ENCODE results near the gene PEAK1.
"Not testable (repeated sequence)": the region's sequence is repeated elsewhere in the genome, so short reads cannot be mapped to it uniquely, and the experiment has no call there.

Gene PEAK1

DNA sequence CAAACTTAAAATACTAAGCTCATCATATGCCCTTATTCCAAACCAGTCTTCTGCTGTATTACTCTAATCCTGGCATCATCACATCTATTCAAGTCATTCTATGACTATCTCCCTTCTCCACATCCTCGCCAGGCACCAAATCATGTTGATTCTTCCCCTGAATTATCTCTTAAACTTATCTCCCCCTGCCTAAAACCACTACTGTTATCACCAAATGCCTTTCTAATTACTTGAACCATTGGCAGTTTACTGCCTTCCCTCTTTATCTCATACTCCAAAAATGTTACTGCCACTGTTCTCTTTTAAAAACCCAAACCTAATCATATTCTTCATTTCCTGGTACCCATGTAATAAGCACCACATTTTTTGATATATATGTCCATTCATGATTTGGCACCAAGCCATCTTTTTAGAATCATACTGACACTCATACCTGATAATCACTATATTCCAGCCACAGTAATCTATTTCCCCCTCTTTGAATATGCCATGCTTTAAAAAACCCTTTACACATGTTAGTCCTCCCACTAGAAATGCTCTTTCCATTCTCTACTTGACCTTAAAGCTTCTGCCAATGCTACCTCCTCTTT is 126.8 kb downstream of the PEAK1 start:
- no peak for DNase-seq

DNA sequence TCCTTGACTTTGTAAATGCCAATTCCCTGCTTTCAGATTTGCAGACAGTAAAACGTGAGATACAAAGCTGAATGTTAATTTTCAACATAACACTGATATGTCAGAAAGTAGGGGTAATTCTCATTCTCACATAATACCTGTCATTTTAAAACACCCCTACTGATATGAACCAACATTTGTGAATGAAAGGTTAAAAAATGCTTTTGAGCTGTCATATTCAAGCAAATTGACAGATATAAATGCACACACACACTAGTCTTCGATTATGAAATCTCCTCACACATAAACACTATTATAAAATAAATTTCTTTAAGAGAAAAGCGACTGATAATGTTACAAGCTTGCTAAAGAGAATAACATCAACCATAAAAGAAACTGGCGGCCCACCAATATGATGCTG is 128.8 kb downstream of the PEAK1 start:
- no peak for DNase-seq

DNA sequence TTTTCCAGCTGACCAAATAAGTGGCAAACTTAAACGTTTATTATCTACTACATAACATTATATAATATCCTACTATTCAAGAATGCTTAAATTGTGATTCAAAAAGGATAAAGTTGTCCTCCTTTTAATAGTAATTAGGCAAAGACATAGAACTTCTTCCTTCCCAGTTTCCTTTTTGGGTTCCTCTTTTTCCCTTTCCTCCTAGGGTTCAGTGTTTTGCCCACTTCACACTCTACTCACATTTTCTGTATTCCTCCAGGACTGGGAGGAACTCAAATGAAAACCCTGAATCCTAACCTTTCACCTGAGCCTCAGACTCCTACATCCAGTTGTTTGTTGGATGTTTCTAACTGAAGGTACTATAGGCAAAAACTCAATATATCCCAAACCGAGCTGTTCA is 132.5 kb downstream of the PEAK1 start:
- DNase-seq: no peak

DNA sequence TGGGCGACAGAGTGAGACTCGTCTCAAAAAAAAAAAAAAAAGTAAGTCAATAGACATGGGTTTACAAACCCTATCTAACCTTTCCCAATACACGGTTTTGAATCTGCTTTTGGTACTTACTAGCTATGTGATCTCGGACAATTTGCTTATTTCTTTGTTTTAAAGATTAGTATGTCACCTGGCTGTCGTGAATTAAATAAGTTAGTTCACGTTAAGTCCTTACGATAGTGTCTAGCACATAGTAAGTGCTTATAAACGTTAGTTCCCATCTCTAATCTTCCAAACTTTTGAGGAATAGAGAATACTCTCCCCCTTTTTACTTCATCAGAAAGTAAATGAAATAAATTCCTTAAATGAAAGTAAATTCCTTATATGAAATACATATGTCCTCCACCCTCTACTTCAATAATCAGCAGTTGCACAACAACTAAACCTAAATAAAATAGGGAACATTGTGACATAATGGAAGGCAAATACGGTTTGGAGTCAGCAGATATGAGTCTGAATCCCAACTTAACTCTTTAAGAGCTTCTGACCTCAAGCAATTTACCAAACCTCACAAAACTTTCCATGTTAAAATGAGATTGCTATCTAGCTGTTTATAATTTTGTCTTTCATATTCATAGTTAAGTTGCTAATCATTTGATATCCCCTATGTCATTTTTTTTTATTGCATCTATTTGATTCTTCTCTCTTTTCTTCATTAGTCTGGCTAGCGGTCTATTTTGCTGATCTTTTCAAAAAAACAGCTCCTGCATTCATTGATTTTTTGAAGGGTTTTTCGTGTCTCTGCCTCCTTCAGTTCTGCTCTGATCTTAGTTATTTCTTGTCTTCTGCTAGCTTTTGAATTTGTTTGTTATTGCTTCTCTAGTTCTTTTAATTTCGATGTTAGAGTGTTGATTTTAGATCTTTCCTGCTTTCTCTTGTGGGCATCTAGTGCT is 134.6 kb downstream of the PEAK1 start:
- DNase-seq: no peak

DNA sequence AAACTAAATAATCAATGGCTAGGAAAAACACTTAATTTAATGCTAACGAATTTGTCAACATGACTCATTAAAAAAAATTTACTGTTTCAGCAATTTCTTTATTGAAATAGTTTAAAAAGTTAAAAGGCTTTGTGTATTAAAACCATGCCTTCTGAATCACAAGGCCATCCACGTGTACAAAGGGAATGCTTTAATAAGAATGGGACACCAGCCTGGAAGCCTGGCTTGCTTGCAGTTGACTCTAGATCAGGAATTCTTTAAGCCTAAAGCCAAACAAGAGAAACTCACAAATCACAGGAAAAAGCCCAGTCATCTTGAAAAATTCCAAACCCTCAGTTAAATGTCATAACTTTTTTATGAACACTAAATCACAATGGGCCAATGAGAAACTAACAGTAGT is 137.6 kb downstream of the PEAK1 start:
- no peak for DNase-seq

DNA sequence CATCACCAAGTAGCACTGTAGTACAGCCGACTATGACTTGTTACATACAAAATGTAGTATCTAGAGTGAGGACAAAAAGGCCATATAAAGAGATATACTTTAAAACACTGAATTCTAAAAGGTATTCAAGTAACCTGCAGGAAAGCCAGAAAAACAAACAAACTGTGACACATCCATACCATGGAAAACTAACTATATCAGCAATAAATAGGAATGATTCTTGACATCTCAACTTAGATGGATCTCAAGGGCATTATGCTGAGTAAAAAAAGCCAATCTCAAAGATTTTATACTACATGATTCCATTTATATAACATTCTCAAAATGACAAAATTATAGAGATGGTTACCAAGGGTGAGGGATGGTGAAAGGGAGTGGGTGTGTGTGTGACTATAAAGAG is 143.0 kb downstream of the PEAK1 start:
- DNase-seq: no peak

DNA sequence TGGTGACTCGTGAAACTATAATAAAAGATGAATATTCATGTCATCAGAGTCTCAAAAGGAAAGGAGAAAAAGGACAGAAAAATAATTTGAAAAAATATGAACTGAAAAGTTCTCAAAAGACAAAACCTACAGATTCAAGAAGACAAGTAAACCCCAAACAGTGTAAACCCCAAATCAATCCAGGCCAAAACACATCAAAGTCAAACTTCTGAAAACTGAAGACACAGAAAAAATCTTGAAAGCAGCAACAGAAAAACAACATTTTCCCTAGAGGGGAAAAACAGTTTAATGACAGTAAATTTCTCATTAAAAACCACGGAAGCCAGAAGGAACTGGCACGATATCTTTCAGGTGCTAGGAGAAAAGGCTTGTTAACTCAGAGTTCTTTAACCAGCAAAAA is 143.8 kb downstream of the PEAK1 start:
- no peak for DNase-seq

DNA sequence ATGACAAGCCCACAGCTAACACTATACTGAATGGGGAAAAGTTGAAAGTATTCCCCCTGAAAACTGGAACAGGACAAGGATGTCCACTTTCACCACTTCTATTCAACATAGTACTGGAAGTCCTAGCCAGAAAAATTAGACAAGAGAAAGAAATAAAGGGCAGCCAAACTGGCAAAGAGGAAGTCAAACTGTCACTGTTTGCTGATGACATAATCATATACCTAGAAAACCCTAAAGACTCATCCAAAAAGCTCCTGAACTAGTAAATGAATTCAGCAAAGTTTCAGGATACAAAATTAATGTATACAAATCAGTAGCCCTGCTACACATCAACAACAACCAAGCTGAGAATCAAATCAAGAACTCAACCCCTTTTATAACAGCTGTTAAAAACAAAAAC is 146.8 kb downstream of the PEAK1 start:
- not testable (repeated sequence) for DNase-seq

DNA sequence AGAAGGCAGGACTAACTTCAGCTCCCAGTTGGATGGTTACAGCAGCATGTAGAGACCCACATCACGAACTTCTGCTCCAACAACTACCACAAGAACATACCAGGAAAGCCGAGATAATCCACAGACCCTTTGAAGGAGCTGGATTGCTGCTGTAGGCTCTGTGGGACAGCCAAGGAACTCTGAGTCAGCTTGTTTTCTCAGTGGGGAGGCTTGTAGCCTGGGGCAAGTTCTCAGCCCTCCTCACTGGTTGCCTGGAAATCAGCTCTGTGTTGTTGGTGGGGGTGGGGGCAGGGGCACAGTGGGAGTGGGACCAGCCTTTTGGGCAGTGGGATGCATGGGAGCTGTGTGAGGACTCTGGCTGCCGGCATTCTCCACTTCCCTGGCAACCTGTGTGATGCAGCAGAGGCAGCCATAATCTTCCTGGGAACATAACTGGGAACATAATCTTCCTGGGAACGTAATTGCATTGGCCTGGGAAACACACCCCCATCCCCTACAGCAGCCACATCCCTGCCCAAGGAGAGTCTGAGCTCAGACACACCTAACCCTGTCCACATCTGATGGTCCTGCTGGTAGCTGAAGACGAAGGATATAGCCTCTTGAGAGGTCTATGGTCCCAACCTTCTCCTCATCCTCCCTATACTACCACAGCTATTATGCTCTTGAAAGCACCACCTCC is 153.1 kb downstream of the PEAK1 start:
- no peak for DNase-seq

DNA sequence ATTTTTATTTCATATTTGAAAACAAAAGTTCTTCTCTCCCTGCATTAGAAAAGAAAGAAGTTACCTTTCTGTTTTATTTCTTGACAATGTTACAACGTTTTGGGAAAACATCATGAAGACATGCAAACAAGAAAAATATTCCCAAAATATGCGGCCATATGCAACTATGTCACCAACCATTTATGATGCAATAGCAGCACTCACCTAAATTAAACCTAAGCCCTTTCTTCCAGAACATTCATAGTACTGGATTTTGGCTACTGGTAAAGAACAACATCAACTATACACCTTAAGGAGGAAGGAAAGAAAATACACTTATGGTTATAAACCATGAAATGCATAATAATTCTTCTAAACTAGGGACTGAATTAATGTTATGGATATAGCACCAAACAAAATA is 164.5 kb downstream of the PEAK1 start:
- DNase-seq: no peak

DNA sequence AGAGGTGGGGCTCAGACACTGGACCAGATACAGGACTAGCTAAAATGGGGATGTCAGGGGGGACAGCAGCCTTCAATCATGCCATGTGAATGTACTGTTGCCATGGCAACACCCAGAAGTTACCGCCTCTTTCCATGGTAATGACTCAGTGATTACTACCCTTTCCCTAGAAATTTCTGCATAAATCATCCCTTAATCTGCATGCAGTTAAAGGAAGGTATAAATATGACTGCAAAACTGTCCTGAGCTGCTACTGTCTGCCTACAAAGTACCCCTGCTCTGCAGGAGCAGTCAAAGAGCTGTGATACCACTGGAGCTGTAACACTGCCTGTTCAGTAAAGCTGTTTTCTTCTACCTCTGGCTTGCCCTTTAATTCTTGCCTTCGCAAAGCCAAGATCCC is 168.2 kb downstream of the PEAK1 start:
- DNase-seq: no peak

DNA sequence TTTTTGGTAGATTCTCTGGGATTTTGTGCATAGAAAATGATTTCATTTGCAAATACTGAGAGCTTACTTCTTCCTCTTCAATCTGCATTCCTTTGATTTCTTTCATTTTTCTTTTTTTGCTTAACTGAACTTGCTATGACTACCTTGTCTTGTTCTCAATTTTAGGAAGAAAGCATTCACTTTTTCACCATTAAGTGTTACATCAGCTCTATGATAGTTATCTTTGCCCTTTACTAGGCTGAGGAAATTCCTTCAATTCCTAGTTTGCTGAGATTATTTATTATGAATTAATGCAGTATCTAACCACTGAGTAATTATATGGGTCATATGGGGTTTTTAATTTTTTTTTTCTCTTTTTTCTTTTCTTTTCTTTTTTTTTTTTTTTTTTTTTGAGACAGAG is 172.8 kb downstream of the PEAK1 start:
- DNase-seq: no peak

DNA sequence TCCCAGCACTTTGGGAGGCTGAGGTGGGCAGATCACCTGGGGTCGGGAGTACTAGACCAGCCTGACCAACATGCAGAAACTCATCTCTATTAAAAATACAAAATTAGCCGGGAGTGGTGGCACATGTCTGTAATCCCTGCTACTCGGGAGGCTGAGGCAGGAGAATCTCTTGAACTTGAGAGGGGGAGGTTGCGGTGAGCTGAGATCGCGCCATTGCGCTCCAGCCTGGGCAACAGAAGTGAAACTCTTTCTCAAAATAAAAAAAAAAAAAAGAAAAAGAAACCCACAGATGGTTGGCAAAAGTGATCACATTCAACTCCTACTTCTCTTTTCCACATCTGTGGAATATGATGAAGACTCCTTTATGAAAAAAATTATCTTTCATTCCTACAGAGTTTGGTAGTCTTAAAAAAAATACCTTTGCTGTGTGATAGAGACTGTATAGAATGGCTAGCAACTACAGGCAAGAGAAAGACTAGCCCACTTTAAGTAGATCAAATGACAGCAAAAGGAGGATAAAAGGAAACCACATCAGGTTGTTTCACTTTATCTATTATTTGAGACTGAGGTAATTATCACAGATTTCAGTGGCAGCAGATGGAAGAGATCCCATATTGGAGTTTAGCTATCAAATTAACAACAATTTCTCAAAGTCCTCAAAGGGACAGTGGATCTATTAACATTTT is 176.0 kb downstream of the PEAK1 start:
- DNase-seq: no peak

DNA sequence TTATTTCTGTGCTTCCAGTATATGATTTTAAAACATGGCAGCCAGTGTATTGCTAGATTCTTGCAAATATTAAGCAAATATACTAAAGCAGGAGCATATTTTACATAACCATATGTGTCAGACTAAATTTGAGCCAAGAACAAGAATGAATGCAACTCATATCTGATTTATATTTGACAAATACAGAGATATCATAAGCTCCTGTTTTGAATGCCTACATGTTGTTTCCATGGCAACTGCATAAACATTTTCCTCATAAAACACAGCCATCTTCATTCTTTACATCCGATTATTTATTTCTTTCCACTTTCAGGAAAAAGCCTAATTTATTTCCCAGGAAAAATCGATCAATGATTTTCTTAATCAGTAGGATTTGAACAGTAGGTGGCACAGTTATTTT is 176.8 kb downstream of the PEAK1 start:
- DNase-seq: no peak

DNA sequence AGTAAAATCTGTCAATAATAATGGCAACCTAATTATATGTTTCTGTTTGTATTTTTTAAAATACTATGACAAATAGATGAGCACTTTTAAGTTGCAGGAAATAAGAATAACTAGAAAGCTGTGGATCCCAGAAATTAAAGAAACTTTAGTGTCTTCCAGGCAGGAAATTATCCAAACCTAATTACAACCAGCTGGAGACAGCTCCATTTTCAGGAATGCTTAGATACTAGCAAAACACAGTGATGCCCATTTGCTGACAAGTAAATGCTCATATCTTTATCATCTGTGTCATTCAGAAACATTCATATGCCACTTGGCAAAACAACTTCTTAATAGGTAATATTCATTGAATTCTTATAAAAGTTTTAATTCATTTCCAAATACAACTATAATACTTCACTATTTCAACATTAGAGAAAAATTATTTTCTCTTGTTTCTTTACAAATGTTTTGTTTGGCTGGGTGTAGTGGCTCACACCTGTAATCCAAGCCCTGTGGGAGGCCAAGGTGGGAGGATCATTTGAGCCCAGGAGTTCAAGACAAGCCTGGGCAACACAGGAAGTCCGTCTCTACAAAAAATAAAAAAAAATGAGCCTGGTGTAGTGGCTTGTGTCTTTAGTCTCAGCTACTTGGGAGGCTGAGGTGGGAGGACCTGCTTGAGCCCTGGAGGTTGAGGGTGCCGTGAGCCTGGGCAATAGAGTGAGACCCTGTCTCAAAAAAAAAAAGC is 179.9 kb downstream of the PEAK1 start:
- DNase-seq: no peak

DNA sequence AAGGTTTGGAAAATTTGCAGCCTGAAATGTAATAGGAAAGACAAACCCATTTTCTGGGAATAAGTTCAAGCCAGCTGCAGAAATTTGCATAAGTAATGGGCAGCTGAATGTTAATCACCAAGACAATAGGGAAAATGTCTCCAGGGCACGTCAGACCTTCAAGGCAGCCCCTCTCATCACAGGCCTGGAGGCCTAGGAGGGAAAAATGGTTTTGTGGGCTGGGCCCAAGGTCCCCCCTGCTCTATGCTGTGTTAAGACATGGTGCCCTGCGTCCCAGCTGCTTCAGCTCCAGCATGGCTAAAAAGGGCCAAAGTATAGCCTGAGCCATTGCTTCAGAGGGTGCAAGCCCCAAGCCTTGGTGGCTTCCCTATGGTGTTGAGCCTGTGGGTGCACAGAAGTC is 184.3 kb downstream of the PEAK1 start:
- no peak for DNase-seq

DNA sequence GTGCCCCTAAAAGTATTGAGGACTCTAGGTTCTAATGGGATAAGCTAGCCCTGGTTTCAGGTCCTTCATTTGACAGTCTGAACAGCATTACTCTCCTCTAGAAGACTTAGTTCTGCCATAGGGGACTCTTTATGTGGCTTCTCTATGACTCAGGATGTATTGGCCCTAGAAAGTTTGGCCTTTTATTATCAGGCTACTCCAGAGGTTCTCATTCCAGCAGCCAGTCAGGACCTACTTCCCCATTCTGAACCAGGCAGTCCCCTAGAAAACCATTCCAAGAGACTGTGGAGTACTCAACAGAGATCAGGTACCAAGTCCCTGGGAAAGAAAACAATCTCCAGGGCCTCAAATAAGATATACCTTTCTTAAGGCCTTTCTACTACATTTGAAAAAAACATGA is 191.1 kb downstream of the PEAK1 start:
- DNase-seq: no peak

DNA sequence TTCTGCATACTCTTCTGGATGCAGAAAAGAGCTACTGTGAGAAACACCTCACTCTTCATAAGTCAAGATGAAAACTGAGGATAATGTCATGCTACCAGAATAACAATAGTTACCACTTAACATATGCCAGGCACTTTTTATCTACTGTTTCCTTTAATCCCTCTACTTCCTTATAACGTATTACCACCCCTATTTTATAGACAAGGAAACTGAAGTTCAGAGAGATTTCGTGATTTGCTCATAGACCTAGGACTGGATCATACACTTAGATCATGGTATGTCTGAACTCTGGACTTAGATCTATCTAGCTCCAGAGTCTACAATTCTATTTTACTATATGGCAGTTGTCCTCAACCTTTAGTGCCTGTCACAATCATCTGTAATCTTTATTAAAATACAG is 193.3 kb downstream of the PEAK1 start:
- no peak for DNase-seq

DNA sequence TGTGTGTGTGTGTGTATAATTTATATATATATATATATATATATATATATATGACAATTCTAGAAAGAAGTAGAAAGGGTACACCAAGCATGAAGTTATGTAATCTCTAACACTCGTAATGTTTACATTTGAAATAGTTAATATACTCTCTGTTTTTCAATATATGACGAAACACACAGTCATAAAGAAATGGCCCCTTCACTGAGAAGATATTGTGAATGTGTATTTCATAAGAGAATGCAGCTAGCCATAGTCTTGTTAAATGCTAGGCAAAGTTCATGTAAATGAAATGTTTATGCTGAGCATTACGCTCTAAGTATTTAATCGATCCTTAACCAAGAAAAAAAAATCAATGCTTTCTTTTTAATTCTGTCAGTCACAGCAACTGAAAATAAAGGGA is 194.3 kb downstream of the PEAK1 start:
- no peak for DNase-seq

DNA sequence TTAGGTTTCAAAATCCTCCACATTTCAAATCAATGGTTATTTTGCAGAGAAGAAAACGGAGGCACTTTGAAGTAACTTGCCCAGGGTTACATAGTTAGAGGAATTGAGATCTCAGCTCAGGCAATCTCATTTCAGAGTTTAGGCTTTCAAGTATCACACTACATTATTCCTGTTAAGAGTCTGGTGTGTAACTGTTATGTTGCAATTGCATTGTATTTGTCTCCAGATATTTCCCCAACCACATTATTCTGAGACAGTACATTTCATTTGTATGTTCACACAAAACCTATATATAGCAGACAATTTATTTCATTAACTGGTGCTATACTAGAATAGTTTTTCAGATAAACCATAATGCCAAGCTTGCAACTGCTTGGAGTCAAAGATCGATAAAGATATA is 194.8 kb downstream of the PEAK1 start:
- no peak for DNase-seq

DNA sequence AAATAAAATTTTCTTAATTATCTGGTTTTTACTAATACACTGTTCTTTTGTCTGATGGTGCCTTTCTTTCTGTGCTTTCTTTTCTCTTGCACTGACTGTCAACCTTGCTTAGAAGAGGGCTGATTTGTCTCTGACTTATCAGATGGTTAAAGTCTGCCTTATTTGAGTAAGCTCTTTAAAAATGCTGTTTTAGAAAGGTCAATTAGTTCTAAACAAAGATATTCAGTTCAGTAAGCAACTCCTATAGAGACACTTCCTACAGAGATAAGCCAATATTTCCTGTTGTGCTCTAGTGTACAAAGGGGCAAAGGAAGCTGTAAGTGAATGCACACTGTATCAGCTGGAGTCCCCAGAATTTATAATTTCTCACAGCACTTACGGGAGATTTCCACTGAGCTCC is 195.6 kb downstream of the PEAK1 start:
- no peak for DNase-seq

DNA sequence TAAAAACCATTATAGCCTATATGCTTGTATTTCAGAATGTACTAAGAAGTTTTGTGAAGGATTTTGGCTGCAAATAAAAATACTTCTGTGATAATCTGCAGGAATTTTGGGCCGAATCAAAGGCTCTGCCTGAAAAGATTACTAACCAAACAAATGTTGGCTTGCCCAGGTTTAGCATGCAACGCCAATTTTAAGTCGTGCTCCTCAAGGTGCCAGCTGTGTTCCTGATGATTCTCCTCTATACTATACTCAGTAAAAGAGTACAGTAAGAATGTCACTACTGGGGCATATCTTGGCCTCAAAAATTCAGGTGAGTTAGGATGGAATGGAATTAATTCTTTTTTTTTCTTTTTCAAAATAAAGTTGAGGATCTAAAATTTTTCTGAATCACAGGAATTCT is 198.2 kb downstream of the PEAK1 start:
- no peak for DNase-seq

DNA sequence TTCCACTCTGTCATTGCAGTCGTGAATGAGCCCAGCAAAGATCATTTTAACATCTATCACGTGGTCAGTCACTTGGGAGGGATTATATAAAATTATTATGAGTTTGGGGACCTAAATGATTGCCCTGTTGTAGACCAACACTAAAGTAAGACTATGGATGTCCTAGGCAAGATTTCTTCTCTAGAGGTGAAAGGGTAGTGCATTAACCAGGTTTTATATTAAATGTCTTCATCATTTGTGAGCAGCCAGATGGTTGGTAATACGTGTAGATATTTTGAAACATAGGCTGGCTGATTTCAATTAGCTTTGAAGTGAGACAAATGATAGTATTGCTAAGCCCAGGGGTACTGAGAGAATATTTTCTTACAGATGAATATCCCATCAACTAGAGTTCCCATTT is 198.7 kb downstream of the PEAK1 start:
- no peak for DNase-seq
